Caco-2 (cell line): ENCODE measurements around the gene TCF7L1. TPM values are rescaled to one million over a fixed set of nuclear protein-coding genes. Genes with fewer than 3 reads are reported as not detected.
"Not testable (repeated sequence)": the region's sequence is repeated elsewhere in the genome, so short reads cannot be mapped to it uniquely, and the experiment has no call there.

Experiments
- BruUV-seq: library from RNA; stranded (reverse); fragments of 400-500 nt; replicated peaks from 2 replicates; lab custom pipeline; 2021; lab: Mats Ljungman, UMichigan
- CTCF ChIA-PET: fragments of 300-600 bp; sonication (Branson Sonifier 250); formaldehyde crosslinking; loops from one replicate; lab custom pipeline; 2022; ENCODE audit warnings: antibody characterized with exemption; lab: Charles Lee
- POLR2A ChIA-PET: fragments of 300-600 bp; sonication (Branson Sonifier 250); formaldehyde crosslinking; loops from one replicate; lab custom pipeline; 2022; ENCODE audit warnings: antibody characterized with exemption; lab: Charles Lee
- DNase-seq, 2 experiments: peaks; one replicate each; pipeline versions ENCODE4 v3.0.0 to v3.0.0-alpha.2; 2020 to 2022
- H3K27me3 ChIP-seq: replicated peaks from 2 replicates; pipeline ENCODE4 v1.6.0; 2011; ENCODE audit warnings: low read length; ENCODE audit not compliant: control insufficient read depth, insufficient read depth
- H3K36me3 ChIP-seq: 2 replicates; pipeline ENCODE4 v1.5.1; 2011; ENCODE audit warnings: low read length; ENCODE audit not compliant: control insufficient read depth, insufficient read depth
- H3K4me1 ChIP-seq: fragments of 250-450 bp; sonication (Bioruptor Pico); 2 replicates; pipeline ENCODE4 v1.5.1; 2020; ENCODE audit warnings: mild to moderate bottlenecking
- H3K4me3 ChIP-seq: 2 replicates; pipeline ENCODE4 v1.5.1; 2011; ENCODE audit warnings: low read depth, mild to moderate bottlenecking, control low read depth, low read length
- H3K9me3 ChIP-seq: fragments of 250-450 bp; sonication (Bioruptor Pico); 2 replicates; pipeline ENCODE4 v1.5.1; 2020; ENCODE audit warnings: mild to moderate bottlenecking, moderate library complexity
- H3K27ac Mint-ChIP-seq: one replicate; pipeline ENCODE4 v1.8.0; 2022; ENCODE audit warnings: mixed read lengths; ENCODE audit not compliant: unreplicated experiment
- H3K27me3 Mint-ChIP-seq: one replicate; pipeline ENCODE4 v1.8.0; 2022; ENCODE audit warnings: mixed read lengths; ENCODE audit not compliant: insufficient read depth, unreplicated experiment
- H3K36me3 Mint-ChIP-seq: one replicate; pipeline ENCODE4 v1.8.0; 2022; ENCODE audit warnings: mild to moderate bottlenecking, mixed read lengths; ENCODE audit not compliant: insufficient read depth, unreplicated experiment
- H3K4me1 Mint-ChIP-seq: one replicate; pipeline ENCODE4 v1.8.0; 2022; ENCODE audit warnings: low read depth, mixed read lengths; ENCODE audit not compliant: unreplicated experiment
- H3K4me3 Mint-ChIP-seq: one replicate; pipeline ENCODE4 v1.8.0; 2022; ENCODE audit warnings: mild to moderate bottlenecking, moderate library complexity, mixed read lengths; ENCODE audit not compliant: unreplicated experiment
- H3K9me3 Mint-ChIP-seq: one replicate; pipeline ENCODE4 v1.8.0; 2022; ENCODE audit warnings: mixed read lengths; ENCODE audit not compliant: unreplicated experiment
- CTCF ChIP-seq, 2 experiments: fragments of 200-600 bp in 1 of 2; IDR thresholded peaks; 1 replicate in 1 of 2; 2 replicates in 1 of 2; pipeline versions ENCODE4 v1.5.1 to v1.8.0; 2011 to 2022; ENCODE audit warnings: antibody characterized with exemption in 1 of 2, control low read depth in 1 of 2, inconsistent platforms in 1 of 2, low read depth in 1 of 2, low read length in 1 of 2, mild to moderate bottlenecking in 1 of 2, moderate library complexity in 1 of 2; ENCODE audit not compliant: insufficient read depth in 1 of 2, severe bottlenecking in 1 of 2, unreplicated experiment in 1 of 2
- intact Hi-C: fragments of 100-400 bp; cut with micrococcal nuclease; formaldehyde crosslinking; loops from one replicate; pipeline ENCODE4 v1.10.0; 2022; ENCODE audit not compliant: unreplicated experiment
- total RNA-seq: library from RNA; stranded (reverse); gene quantifications from 2 replicates; pipeline ENCODE4 v1.2.3, GENCODE V29; 2022

Gene TCF7L1
- total RNA-seq, 1 experiment from 2014 or later: 29.0 TPM

GRCh38 chr2:85329181-85329651 is 196.0 kb downstream of the TCF7L1 start:
- peaks cover 25% of the 10 kb centered on the region for H3K4me1 ChIP-seq
- H3K27me3 ChIP-seq: no peaks in the 10 kb centered on the region
- peaks cover 22% of the 10 kb centered on the region for H3K4me1 Mint-ChIP-seq
- POLR2A ChIA-PET: interaction anchor here (2.5 kb wide), 1 partner anchor 90 kb away, joined by 8 read pairs; the partner anchor contains the start of gene SH2D6
- H3K9me3 Mint-ChIP-seq: peaks cover 7% of the 10 kb centered on the region
- no peak for TF ChIP-seq CTCF (IDR thresholded peaks at IDR 0.05; ENCODE audit: insufficient read depth in 1 of 2, low read depth in 1 of 2, low read length in 1 of 2, severe bottlenecking in 1 of 2, unreplicated experiment in 1 of 2)
- no peaks in the 10 kb centered on the region for H3K9me3 ChIP-seq
- no peaks in the 10 kb centered on the region; the same call in 1 of the 2 replicates for H3K36me3 ChIP-seq
- H3K27ac Mint-ChIP-seq: no peak overlapping the region
- no peak overlapping the region for H3K4me3 ChIP-seq
- CTCF ChIA-PET: no interaction called here
- no TSS peak for BruUV-seq
- peaks cover 40% of the 10 kb centered on the region for H3K36me3 Mint-ChIP-seq
- no peak overlapping the region for H3K4me3 Mint-ChIP-seq
- H3K27me3 Mint-ChIP-seq: no peaks in the 10 kb centered on the region
- intact Hi-C loops: loop anchor here (5.0 kb wide), 1 partner anchor 208 kb away; the partner anchor contains the start of gene MAT2A
- DNase-seq: no peak

- Mint-ChIP-seq H3K36me3 (peaks cover 35% of the 10 kb centered on the region), H3K9me3 (peaks cover 11% of the 10 kb centered on the region), H3K4me1 (peaks cover 21% of the 10 kb centered on the region)
- H3K27me3 ChIP-seq, H3K27me3 Mint-ChIP-seq, H3K27ac Mint-ChIP-seq, POLR2A ChIA-PET, CTCF ChIA-PET, H3K9me3 ChIP-seq, H3K36me3 ChIP-seq, DNase-seq, BruUV-seq, H3K4me3 ChIP-seq, H3K4me3 Mint-ChIP-seq: not testable (repeated sequence)
- H3K4me1 ChIP-seq: peaks cover 20% of the 10 kb centered on the region
- intact Hi-C loops: loop anchor here (5.0 kb wide), 1 partner anchor 208 kb away; the partner anchor contains the start of gene MAT2A
Measured at GRCh38 chr2:85329701-85330100, 196.5 kb downstream of the TCF7L1 start.

GRCh38 chr2:85330839-85331636 is 197.8 kb downstream of the TCF7L1 start:
- Histone ChIP-seq H3K4me1 (peaks cover 9% of the 10 kb centered on the region), H3K4me3 (no peak overlapping the region), H3K27me3 (no peaks in the 10 kb centered on the region), H3K9me3 (no peaks in the 10 kb centered on the region), H3K36me3 (no peaks in the 10 kb centered on the region; the same call in 1 of the 2 replicates)
- no peak overlapping the region for H3K27ac Mint-ChIP-seq
- ChIA-PET CTCF (no interaction called here), POLR2A (no interaction called here)
- intact Hi-C loops: no loop called here
- H3K27me3 Mint-ChIP-seq: no peaks in the 10 kb centered on the region
- H3K4me3 Mint-ChIP-seq: no peak overlapping the region
- no peak for DNase-seq
- peaks cover 17% of the 10 kb centered on the region for H3K9me3 Mint-ChIP-seq
- BruUV-seq: no TSS peak
- peaks cover 21% of the 10 kb centered on the region for H3K36me3 Mint-ChIP-seq
- no peak for TF ChIP-seq CTCF (IDR thresholded peaks at IDR 0.05; ENCODE audit: insufficient read depth in 1 of 2, low read depth in 1 of 2, low read length in 1 of 2, severe bottlenecking in 1 of 2, unreplicated experiment in 1 of 2)
- peaks cover 14% of the 10 kb centered on the region for H3K4me1 Mint-ChIP-seq

- intact Hi-C loops, H3K27ac Mint-ChIP-seq, H3K36me3 Mint-ChIP-seq, H3K27me3 ChIP-seq, CTCF ChIA-PET, H3K4me1 ChIP-seq, H3K4me3 ChIP-seq, H3K9me3 ChIP-seq, H3K36me3 ChIP-seq, H3K4me1 Mint-ChIP-seq, BruUV-seq, H3K27me3 Mint-ChIP-seq, POLR2A ChIA-PET, H3K4me3 Mint-ChIP-seq, DNase-seq: not testable (repeated sequence)
- H3K9me3 Mint-ChIP-seq: peaks cover 17% of the 10 kb centered on the region
Measured at GRCh38 chr2:85333877-85334276, 200.7 kb downstream of the TCF7L1 start.
